OCI-LY1 (cell line): ENCODE data around the gene CDH23.

Experiments used
- CTCF ChIP-seq: fragments of 200-600 bp; sonication (generic), shearing (Covaris generic); IDR thresholded peaks from 2 replicates; pipeline ENCODE4 v1.5.1; 2017; ENCODE audit warnings: mild to moderate bottlenecking, antibody characterized with exemption, low read length, moderate library complexity, mixed read lengths
- EZH2 ChIP-seq: fragments of 200-600 bp; sonication (generic), shearing (Covaris generic); IDR thresholded peaks from 2 replicates; pipeline ENCODE4 v1.8.0; 2017; ENCODE audit warnings: borderline replicate concordance, mixed run types, mild to moderate bottlenecking, antibody characterized with exemption, low read length, moderate library complexity, mixed read lengths

DNA sequence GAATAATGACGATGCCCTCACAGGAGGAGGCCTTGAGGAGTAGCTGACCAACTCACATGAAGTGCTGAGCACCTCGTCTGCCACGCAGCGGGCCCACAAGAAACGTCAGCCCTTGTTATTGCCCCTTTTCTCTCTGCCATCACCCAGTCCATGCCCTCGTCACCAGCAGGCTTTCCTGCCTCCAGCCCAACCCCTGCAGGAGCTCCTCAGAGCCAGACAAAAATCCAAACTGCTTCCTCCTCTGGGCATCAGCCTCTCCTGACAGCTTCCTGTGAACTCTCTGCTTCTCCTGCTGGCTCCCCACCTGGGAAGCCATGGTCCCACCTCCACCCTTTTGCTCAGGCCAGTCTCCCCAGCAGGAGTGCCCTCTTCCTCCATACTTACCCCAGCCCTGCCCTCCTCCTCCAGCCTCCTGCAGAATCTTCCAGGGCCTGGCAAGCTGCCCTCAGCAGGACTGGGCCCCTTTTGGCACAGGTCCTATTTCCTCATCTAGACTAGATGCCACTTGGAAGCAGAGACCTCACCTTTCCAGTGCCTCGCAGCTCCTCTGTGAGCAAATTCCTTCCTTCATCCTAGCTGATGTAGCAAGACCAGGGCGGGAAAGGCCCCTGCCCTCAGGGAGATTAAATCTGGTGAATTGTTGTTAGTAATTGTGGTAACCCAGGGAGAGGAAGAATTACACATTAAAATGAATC, 207.8 kb downstream of the CDH23 start:
- TF ChIP-seq CTCF: no peak
- no peak for TF ChIP-seq EZH2
